ENCODE data around the gene NUCKS1. TPM values are rescaled to one million over a fixed set of nuclear protein-coding genes. Genes with fewer than 3 reads are reported as not detected.

Gene NUCKS1
- total RNA-seq, 1 experiment from 2014 or later, result 427 TPM

- H3K18ac ChIP-seq (ENCODE audit: insufficient read length, low read depth, low read length), result peak within 1 kb of the TSS; percentile 34
- no peak within 1 kb of the TSS for H3K4ac ChIP-seq (ENCODE audit: low read depth, low read length)
- Mint-ChIP-seq H3K4me1 (peaks cover 52 to 58% of the 10 kb centered on the region in 2 experiments), H3K27ac (peak within 1 kb of the TSS; percentile 25 to 93 (median 55); a peak in 3 of 7 replicates), H3K36me3 (ENCODE audit: insufficient read depth in 1 of 3, low read depth in 3 of 3) (no peaks in the 10 kb centered on the region; a peak in 1 of 7 replicates), H3K9me3 (no peaks in the 10 kb centered on the region; a peak in 1 of 5 replicates), H3K4me3 (peak within 1 kb of the TSS; percentile 74 to 88), H3K27me3 (ENCODE audit: low read depth) (peaks cover 9% of the 10 kb centered on the region)
- no peak within 1 kb of the TSS for H3T11ph ChIP-seq (ENCODE audit: low read length)
- no peak within 1 kb of the TSS for H2BK15ac ChIP-seq (ENCODE audit: low read depth, low read length)
- H3K9me3 ChIP-seq (ENCODE audit: control insufficient read depth, low read depth, low read length), result no peaks in the 10 kb centered on the region
- H4K5ac ChIP-seq (ENCODE audit: insufficient read length, low read depth, low read length), result no peak within 1 kb of the TSS
- no peak within 1 kb of the TSS for H2AFZ ChIP-seq (ENCODE audit: low read length)
- H2AK5ac ChIP-seq (ENCODE audit: insufficient read length, low read length), result no peak within 1 kb of the TSS
- no peak within 1 kb of the TSS for H4K8ac ChIP-seq (replicated peaks; ENCODE audit: insufficient read length, low read depth, low read length)
- H3K27me3 ChIP-seq (ENCODE audit: insufficient read depth, low read length), result no peaks in the 10 kb centered on the region
- H3K14ac ChIP-seq (ENCODE audit: insufficient read depth, low read length), result peak within 1 kb of the TSS; percentile 69; the same call in 1 of the 2 replicates
- H3K9ac ChIP-seq (ENCODE audit: extremely low read depth, insufficient read length, low read length), result peak within 1 kb of the TSS; percentile 20
- no peak within 1 kb of the TSS for H2BK20ac ChIP-seq (ENCODE audit: low read depth, low read length, poor library complexity, severe bottlenecking)
- no peak within 1 kb of the TSS for H3K27ac ChIP-seq (ENCODE audit: insufficient read length, low read depth, low read length)
- H3K79me1 ChIP-seq (ENCODE audit: insufficient read depth, low read depth, low read length, poor library complexity, severe bottlenecking), result no peaks in the 10 kb centered on the region
- H2BK12ac ChIP-seq (ENCODE audit: insufficient read length, low read depth, low read length), result no peak within 1 kb of the TSS
- no peaks in the 10 kb centered on the region; the same call in 1 of the 2 replicates for H3K79me2 ChIP-seq (ENCODE audit: insufficient read depth, low read length)
- H3K23ac ChIP-seq (ENCODE audit: insufficient read length, low read depth, low read length), result no peak within 1 kb of the TSS
- H4K20me1 ChIP-seq (ENCODE audit: control insufficient read depth, insufficient read depth, insufficient read length), result no peaks in the 10 kb centered on the region
- WGBS (ENCODE audit: extremely low coverage, insufficient read length, low lambda C conversion rate), result no CpG with 5 or more reads among the region's 86 CpGs
- peak; percentile 75 for DNase-seq
- no peak within 1 kb of the TSS for H4K91ac ChIP-seq (ENCODE audit: insufficient read length, low read depth, low read length)
- H2BK120ac ChIP-seq (ENCODE audit: low read depth, low read length, poor library complexity, severe bottlenecking), result no peak within 1 kb of the TSS
- peaks cover 8% of the 10 kb centered on the region for H3K23me2 ChIP-seq (ENCODE audit: insufficient read length, low read depth, low read length, poor library complexity, severe bottlenecking)
- H3K4me1 ChIP-seq (ENCODE audit: insufficient read depth, low read length), result peaks cover 4% of the 10 kb centered on the region; the same call in 1 of the 2 replicates
- TF ChIP-seq CTCF (conservative IDR thresholded peaks at IDR 0.05), result no peak
- no peak within 1 kb of the TSS for H2BK5ac ChIP-seq (ENCODE audit: insufficient read length, low read length)
- peak within 1 kb of the TSS; percentile 88 for H3K4me2 ChIP-seq (ENCODE audit: insufficient read depth, insufficient read length, low read length)
- H3K56ac ChIP-seq (ENCODE audit: insufficient read length, low read depth, low read length), result no peak within 1 kb of the TSS
These were observed 69.7 kb downstream of the NUCKS1 start, which contains the start of gene SLC45A3 for GRCh38 chr1:205680073-205680851. TSS of gene SLC45A3 (minus strand) at chr1:205680509. CDS start at chr1:205664656, 15,853 bp downstream.

All from H9 (cell line).